ENCODE data around the gene GIT2.

The GIT2 gene

DNA sequence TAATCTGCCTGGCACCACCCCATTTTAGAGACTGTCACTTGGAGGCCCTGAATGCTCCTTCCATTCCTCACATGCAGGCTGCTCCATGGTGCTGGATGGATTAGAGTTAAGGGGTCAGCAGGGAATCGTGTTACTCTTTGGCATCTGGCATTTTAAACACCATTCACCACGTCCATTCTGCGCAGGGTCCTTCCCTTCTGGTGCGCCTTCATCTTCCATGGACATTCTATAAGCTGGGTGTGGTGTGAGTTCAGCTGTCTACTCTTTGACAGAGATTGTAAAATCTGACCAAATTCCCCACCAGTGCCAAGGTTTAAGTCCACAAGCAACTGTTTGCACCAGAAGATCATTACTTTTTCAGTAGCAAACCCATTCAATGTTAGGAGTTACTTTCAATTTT, 47.8 kb downstream of the GIT2 start:
- TF ChIP-seq, protein P1, sequence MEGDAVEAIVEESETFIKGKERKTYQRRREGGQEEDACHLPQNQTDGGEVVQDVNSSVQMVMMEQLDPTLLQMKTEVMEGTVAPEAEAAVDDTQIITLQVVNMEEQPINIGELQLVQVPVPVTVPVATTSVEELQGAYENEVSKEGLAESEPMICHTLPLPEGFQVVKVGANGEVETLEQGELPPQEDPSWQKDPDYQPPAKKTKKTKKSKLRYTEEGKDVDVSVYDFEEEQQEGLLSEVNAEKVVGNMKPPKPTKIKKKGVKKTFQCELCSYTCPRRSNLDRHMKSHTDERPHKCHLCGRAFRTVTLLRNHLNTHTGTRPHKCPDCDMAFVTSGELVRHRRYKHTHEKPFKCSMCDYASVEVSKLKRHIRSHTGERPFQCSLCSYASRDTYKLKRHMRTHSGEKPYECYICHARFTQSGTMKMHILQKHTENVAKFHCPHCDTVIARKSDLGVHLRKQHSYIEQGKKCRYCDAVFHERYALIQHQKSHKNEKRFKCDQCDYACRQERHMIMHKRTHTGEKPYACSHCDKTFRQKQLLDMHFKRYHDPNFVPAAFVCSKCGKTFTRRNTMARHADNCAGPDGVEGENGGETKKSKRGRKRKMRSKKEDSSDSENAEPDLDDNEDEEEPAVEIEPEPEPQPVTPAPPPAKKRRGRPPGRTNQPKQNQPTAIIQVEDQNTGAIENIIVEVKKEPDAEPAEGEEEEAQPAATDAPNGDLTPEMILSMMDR (IDR thresholded peaks at IDR 0.05) = no peak

DNA sequence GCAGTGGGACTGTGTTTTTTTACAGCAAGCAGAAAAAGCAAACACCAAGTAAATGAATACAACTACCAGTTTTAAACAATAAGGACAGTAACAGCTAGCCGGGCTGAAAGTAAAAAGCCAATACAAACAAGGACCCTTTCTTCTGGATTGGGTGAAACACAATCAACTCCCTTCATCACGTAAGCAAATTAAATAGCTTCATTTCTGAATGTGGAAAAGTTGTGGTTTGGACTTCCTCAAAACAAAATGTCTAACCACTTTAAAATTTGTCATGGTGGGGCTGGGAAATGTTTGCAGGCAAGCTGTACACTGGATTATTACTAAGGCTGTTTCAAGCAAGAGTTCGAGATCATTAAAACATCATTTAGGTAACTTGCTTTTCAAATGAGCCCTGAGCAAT, 48.6 kb downstream of the GIT2 start:
- TF ChIP-seq, protein P1 (IDR thresholded peaks at IDR 0.05) = no peak

DNA sequence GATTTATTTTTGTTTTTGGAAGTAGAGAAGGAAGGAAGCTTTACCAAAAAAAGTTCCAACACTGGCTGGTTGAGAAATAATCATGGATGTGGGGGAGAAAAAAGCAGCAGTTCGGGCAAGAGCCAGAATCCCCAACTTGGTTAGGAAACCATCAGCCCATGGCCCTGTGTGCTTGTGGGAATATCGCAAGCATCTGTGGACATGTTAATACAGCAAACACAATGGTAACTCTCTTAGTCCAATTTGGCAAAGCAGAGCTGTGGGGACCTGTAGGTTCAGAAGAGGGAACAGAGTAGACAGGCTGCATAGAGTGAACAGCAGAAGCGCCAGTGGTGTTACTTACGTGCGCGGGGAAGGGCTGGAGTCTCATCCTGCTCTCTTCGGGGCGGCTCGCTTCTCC, 49.3 kb downstream of the GIT2 start:
- TF ChIP-seq, protein P1 (IDR thresholded peaks at IDR 0.05) = no peak

DNA sequence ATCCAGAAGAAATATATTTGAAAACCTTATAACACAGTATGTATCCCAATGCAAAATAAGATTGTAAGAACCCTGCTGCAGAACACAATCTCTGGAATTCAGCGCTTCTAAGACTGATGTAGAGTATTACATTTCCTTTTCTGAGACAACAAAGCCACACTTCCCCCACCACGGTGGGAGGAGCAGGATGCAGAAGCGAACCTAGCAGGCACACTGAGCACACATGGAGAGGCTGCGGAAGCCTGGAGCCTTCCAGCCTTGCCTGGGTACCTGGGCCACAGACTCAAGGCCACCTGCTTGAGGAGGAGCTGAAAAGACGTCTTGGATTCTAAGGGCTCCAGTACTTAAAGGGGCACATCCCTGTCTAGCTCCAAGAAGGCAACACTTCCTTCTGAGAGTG, 49.7 kb downstream of the GIT2 start:
- TF ChIP-seq, protein P1 (IDR thresholded peaks at IDR 0.05) = no peak

DNA sequence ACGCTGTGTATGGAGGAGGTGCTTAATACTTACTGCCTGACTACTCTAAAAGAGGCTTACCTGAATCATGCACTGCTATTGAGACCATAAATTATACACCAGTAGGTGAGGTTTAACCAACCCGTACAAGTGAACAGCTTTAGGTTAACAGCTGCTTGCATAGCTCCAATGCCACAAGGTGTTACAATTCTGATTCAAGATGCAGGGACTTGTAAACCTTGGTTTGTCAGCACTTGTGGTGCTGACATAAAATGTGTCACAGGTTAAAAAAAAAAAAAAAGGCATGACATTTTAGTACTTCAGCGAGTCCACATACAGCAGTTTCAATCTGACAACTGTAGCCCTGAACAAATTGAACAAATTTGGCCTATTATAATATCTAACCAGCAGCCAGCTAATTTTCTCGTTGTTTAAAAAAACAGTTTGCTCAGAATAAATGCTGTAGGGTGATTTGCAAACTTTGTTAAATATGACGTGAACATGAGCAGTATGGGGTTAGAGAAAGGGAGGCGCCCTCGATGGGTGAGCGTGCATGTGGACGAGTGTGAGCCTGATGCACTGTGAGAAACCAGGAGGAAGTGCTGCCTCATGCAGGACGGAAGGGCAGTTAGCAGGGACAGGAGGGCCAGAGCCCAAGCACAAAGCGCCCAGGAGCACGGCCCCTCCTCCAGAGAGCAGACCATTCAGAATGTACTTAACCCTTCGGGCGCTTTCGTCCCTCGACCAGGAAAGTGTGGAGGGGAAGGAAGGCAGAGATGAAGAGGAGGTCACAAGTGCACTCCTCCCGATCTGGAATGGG, 51.4 kb downstream of the GIT2 start:
- TF ChIP-seq, protein P1 (IDR thresholded peaks at IDR 0.05) = no peak

DNA sequence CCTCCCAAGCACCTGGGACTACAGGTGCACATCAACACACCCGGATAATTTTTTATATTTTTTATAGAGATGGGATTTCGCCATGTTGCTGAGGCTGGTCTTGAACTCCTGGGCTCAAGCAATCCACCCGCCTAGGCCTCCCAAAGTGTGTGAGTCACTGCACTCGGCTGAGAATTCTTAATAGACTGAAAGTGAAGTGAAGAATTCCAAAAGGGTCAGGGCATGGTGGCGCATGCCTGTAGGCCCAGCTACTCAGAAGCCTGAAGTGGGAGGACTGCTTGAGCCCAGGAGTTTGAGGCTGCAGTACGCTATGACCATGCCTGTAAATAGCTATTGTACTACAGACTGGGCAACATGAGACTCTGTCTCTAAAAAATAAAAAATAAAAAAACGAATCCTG, 52.4 kb downstream of the GIT2 start:
- TF ChIP-seq, protein P1 (IDR thresholded peaks at IDR 0.05) = no peak

DNA sequence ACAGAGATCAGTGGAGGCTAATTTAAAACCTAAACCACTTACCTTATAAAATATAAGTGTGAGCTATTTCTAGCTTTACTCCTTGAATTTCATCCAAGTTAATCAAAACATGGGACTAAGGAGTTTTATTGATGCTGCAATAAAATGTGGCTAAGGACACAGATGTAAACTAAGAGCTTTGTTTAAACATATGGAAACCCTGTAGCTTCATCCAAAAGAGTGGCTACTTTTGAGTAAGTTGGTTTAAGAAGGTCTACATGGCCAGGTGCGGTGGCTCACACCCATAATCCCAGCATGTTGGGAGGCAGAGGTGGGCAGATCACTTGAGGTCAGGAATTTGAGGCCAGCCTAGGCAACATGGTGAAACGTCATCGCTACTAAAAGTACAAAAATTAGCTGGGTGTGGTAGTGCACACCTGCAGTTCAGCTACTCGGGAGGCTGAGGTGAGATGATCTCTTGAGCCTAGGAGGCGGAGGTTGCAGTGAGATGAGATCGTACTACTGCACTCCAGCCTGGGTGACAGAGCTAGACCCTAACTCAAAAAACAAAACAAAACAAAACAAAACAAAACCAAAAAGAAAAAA, 55.7 kb downstream of the GIT2 start:
- TF ChIP-seq, protein P1 (IDR thresholded peaks at IDR 0.05) = no peak

Data from LNCAP (cell line).